Lower leg skin (tissue), 3 donors: Measurements from ENCODE around the gene WAC.

Source experiments
- CTCF ChIP-seq, 3 donors: fragments of 450-650 bp; IDR thresholded peaks; one replicate each; pipeline ENCODE4 v1.5.1; 2016; ENCODE audit warnings: antibody characterized with exemption in 3 of 3, mild to moderate bottlenecking in 3 of 3, moderate library complexity in 2 of 3
- POLR2A ChIP-seq, 2 donors: fragments of 450-650 bp; IDR thresholded peaks; one replicate each; pipeline ENCODE4 v1.6.1; 2016 to 2017; ENCODE audit warnings: antibody characterized with exemption in 2 of 2, mild to moderate bottlenecking in 1 of 2, moderate library complexity in 1 of 2

- TF ChIP-seq POLR2A (IDR thresholded peaks at IDR 0.05) = no peak
- no peak for TF ChIP-seq CTCF (IDR thresholded peaks at IDR 0.05)
Observed at GRCh38 chr10:28541717-28542365, 8.9 kb downstream of the WAC start.
